Muscle of back (tissue), 11 donors: Measurements from ENCODE around the gene PARD3. TPM values are rescaled to one million over a fixed set of nuclear protein-coding genes. Genes with fewer than 3 reads are reported as not detected.

Experiments used
- DNase-seq, 3 donors: peaks; one replicate each; pipeline versions ENCODE4 v3.0.0 to v3.0.0-alpha.2; 2013
- polyA plus RNA-seq, 10 donors: library from polyadenylated mRNA; unstranded; fragments of 120-200 nt; gene quantifications; one replicate each; pipeline ENCODE4 v1.2.1, GENCODE V29; 2013; ENCODE audit not compliant: insufficient read length in 10 of 10

The PARD3 gene
- polyA plus RNA-seq, 10 donors, result 35.1 to 55.3 (median 41.4) TPM

- DNase-seq, result no peak
Observed at GRCh38 chr10:34107626-34108516, 707.2 kb downstream of the PARD3 start.

GRCh38 chr10:34106356-34106885 lies 708.7 kb downstream of the PARD3 start:
- no peak for DNase-seq

- no peak for DNase-seq
Observed at GRCh38 chr10:34104829-34105572, 710.1 kb downstream of the PARD3 start.

GRCh38 chr10:34102893-34103506 lies 712.1 kb downstream of the PARD3 start:
- peak; percentile 84 to 93 (median 88) for DNase-seq

- peak; percentile 82 to 96 (median 90) for DNase-seq
Observed at GRCh38 chr10:34102237-34102673, 712.8 kb downstream of the PARD3 start.

- no peak for DNase-seq
Observed at GRCh38 chr10:34101001-34101400, 714.1 kb downstream of the PARD3 start.

- peak in 1 of 3 donors; percentile 32 for DNase-seq
Observed at GRCh38 chr10:34098821-34099567, 716.1 kb downstream of the PARD3 start.

- no peak for DNase-seq
Observed at GRCh38 chr10:34097682-34098081, 717.4 kb downstream of the PARD3 start.

GRCh38 chr10:34094961-34095360 lies 720.1 kb downstream of the PARD3 start:
- DNase-seq, result no peak

GRCh38 chr10:34094146-34094696 lies 720.9 kb downstream of the PARD3 start:
- no peak for DNase-seq

GRCh38 chr10:34092891-34093290 lies 722.2 kb downstream of the PARD3 start:
- no peak for DNase-seq

GRCh38 chr10:34091635-34092195 lies 723.4 kb downstream of the PARD3 start:
- DNase-seq, result no peak

GRCh38 chr10:34089253-34089652 lies 725.8 kb downstream of the PARD3 start:
- DNase-seq, result no peak

- no peak for DNase-seq
Observed at GRCh38 chr10:34088208-34088794, 726.8 kb downstream of the PARD3 start.

GRCh38 chr10:34087095-34087418 lies 728.0 kb downstream of the PARD3 start:
- DNase-seq, result no peak

- DNase-seq, result no peak
Observed at GRCh38 chr10:34083567-34083966, 731.5 kb downstream of the PARD3 start.

- DNase-seq, result no peak
Observed at GRCh38 chr10:34081948-34082347, 733.1 kb downstream of the PARD3 start.

- DNase-seq, result no peak
Observed at GRCh38 chr10:34081347-34081743, 733.8 kb downstream of the PARD3 start.

GRCh38 chr10:34080485-34081346 lies 734.4 kb downstream of the PARD3 start:
- DNase-seq, result peak in 1 of 3 donors; percentile 29
